HK-2 (cell line): ENCODE measurements around the gene NRCAM.

Experiments
- DNase-seq: peaks from one replicate; pipeline ENCODE4 v3.0.0-alpha.2; 2018; ENCODE audit not compliant: unreplicated experiment

NRCAM gene

GRCh38 chr7:108203537-108203936 is 252.7 kb downstream of the NRCAM start:
- DNase-seq = no peak

DNA sequence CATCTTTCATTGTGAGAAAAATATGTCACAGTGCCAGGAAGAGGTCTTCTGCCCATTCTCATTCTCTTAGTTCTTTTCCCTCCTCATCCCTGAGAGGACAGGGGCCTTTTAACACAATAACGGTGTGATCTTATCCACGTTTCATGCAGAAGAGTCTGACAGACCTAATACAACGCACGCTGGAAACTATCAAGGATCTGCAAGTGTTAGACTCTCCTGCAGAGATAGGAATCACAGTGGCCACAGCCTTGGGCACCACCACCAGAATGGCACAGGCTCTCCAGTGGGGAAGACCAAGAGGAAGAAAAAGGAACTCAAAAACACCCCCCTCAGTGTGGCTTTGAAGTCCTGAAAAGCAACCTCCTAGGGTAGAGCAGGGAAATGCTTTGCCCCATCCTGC is 253.5 kb downstream of the NRCAM start:
- DNase-seq = no peak

- DNase-seq = no peak
These were observed 254.5 kb downstream of the NRCAM start for GRCh38 chr7:108201766-108202165.

DNA sequence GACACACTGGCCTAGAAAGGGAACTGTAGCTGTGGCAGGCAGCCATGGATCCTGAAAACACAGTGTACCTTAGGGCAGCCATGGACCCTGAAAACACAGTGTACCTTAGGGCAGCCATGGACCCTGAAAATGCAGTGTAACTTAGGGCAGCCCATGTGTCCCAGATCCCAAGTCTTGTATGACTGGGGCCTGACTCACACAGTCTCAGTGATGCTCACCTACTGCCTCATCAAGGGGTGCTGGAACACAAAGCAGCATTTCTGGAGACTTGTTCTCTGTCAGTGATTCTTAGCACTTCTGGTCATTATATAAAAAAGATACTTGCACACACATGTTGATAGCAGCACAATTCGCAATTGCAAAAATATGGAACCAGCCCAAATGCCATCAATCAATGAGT is 255.9 kb downstream of the NRCAM start:
- no peak for DNase-seq

DNA sequence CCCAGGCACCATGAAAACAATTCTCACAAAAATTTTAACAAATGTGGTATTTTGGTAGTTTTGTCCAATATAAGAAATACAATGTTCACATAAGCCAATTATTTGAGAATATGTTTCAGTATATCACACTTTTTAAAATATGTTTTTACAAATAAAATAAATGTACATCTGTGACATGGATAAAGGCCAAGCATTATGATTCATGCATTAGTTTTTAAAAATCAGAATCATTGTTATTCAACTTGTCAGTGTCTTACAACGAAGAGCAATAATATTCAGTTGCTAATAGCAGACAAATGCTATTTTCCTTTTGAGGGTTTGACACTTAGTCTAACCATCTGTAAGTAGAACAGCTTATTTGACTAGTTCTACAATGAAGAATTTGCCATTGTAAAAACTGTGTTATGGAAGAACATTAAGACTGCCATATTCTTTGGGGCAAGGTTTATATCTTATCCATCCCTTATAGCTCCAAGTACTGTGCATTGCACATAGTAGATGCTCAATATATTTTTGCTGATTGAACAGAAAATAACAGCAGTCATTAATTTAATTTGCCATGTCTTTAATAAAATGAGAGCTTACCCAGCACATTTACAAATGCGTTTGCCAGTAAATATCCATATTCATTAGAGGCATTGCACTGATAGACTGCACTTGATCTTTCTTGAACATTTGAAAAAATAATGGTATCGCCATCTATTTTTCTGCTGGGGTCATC is 258.7 kb downstream of the NRCAM start:
- DNase-seq = no peak

DNA sequence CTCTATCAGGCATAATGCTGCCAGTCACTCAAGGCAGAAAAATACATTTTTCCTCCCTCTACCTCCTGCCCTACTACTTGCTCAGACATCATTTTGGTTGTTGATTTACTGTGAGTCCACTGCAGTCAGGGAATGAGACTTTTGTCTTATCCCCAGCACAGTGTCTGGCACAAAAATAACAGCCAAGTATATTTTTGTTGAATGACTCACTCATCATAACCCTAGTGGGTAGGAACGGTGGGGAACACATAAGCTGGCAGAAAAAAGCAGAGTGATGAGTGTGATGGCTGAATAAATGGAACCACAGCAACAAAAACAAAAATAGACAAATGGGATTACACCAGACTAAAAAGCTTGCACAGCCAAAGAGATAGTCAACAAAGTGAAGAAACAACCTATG is 260.2 kb downstream of the NRCAM start:
- no peak for DNase-seq

GRCh38 chr7:108193594-108194498 is 262.4 kb downstream of the NRCAM start:
- no peak for DNase-seq

- DNase-seq = no peak
These were observed 265.3 kb downstream of the NRCAM start for GRCh38 chr7:108190891-108191290.

GRCh38 chr7:108189733-108190388 is 266.4 kb downstream of the NRCAM start:
- DNase-seq = no peak

DNA sequence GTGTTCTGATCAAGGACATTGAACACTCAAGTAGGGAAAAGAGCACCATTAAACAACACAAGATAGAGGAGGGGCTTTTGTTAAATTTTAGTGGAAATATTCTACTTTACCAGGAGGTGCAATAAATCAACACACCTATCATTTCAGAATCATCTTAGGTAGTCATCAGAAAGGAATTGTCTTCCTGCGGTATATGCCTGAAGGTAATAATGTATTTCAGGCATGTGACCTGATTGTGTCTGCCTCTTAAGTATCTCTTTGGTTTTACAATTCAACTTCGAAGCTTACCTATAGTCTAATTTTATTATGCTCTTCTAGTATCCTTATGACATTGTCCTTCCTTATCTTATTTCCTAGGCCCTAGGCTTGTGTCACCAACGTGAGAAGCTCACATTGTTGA is 267.5 kb downstream of the NRCAM start:
- DNase-seq = no peak

GRCh38 chr7:108181073-108181985 is 274.9 kb downstream of the NRCAM start:
- DNase-seq = no peak

- DNase-seq = no peak
These were observed 277.8 kb downstream of the NRCAM start for GRCh38 chr7:108178398-108178797.

DNA sequence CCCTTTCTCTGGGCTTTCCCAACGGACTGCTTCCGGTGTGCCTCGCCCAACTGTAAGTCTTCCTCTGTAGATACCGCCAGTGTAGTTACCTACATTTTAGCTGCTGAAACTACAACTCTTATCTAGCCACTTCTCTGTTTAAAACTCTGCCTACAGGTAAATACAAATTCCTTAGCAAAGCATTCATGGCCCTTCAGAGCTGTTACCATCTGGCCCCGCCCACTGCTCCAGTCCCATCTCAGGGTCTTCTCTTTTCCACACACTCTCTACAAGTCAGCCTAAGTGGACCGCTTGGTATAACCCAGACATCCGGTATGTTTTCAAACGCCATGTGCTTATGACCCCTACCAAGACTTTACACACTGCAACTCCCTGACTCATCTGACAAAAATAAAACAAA is 285.1 kb downstream of the NRCAM start:
- no peak for DNase-seq

DNA sequence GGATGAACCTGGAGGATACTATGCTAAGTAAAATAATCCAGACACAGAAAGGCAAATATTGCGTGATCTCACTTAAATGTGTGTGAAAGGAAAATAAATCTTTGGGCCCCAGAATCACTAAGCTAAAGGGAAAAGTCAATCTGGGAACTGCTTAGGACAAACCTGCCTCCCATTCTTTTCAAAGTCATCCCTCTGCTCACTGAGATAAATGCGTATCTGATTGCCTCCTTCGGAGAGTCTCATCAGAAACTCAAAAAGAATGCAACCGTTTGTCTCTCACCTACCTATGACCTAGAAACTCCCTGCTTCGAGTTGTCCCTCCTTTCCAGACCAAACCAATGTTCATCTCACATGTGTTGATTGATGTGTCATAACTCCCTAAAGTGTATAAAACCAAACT is 286.0 kb downstream of the NRCAM start:
- DNase-seq = no peak

- DNase-seq = no peak
These were observed 288.8 kb downstream of the NRCAM start for GRCh38 chr7:108167460-108167859.

- no peak for DNase-seq
These were observed 289.5 kb downstream of the NRCAM start for GRCh38 chr7:108166687-108167086.

DNA sequence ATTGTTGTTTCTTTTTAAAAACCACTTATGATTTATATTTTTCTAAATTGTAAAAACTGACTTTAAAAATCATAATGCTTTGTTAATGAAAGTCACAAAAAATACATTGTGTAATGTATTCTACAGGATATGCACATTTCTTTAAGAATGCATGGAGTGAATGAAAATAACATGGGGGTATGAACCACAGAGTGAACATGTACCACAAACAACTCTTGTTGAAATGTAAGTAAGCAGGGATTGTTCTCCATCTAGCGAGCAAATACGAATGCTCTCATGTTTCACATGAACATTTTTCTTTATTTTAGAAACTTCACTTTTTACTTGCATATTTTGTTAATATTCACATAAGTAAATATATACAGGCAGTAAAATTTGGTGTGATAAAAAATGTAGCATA is 290.5 kb downstream of the NRCAM start:
- DNase-seq = no peak

- no peak for DNase-seq
These were observed 291.3 kb downstream of the NRCAM start for GRCh38 chr7:108164946-108165345.

GRCh38 chr7:108164342-108164741 is 291.9 kb downstream of the NRCAM start:
- DNase-seq = no peak

DNA sequence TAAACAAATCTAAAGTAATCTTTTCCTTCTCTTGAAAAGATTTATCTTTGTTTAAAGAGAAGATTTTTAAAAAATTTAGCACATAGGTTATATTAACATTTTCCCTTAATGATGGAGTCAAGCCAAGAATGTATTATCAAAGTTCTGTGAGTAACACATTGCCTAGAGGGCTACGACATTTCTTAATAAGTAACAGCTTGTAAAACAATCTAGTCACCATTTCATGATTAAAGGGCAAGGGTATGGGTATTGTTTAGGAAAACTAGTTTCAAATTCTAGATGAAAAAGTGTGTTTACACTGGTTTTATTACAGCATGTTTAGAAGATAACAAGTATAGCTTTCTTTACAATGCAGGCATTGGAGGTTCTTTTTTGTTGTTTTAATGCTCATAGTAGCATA is 297.5 kb downstream of the NRCAM start:
- DNase-seq = no peak

DNA sequence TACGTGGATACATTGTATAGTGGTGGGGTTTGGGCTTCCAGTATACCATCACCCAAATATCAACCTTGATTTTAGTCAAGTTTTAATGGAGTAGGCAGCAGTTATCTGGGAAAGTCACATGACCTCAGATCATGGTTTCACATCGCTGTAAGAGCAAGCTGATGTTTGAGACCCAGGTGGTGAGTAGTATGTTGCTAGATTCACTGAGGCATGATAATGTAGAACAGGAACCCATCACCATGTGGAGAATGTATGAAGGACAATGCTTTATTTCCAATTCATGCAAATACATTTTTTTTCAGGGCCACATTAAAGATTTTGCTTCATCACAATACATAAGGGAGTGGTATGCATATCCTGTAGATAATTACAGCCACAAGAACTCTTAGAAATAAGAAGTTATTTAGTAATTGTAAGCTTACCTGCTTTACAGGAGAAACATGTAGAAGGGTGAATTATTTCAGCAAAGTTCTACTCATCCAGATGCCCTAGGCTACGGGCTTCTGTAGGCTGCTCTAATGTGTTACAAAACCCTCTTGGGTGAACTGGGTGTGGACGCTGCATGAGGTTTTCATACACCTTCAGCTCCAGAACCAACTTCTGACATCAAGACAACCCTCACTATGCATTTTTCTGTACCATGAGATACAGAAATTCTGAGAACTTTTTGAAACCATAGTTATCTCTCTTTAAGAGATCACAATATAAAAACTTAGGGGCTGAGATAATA is 298.5 kb downstream of the NRCAM start:
- DNase-seq = no peak
